ENCODE data around the gene DNAJC8.

Gene DNAJC8

GRCh38 chr1:28170001-28170596 is 62.7 kb downstream of the DNAJC8 start:
- no peak for DNase-seq

GRCh38 chr1:28163496-28164161 is 69.2 kb downstream of the DNAJC8 start:
- DNase-seq, result no peak

- no peak for DNase-seq
Observed at GRCh38 chr1:28162151-28162550, 70.7 kb downstream of the DNAJC8 start.

- DNase-seq, result no peak
Observed at GRCh38 chr1:28161751-28162150, 71.1 kb downstream of the DNAJC8 start.

GRCh38 chr1:28160782-28161266 is 72.0 kb downstream of the DNAJC8 start:
- no peak for DNase-seq

- no peak for DNase-seq
Observed at GRCh38 chr1:28159680-28160079, 73.1 kb downstream of the DNAJC8 start.

GRCh38 chr1:28159243-28159642 is 73.6 kb downstream of the DNAJC8 start:
- no peak for DNase-seq

- DNase-seq, result no peak
Observed at GRCh38 chr1:28157894-28158293, 74.9 kb downstream of the DNAJC8 start.

- DNase-seq, result no peak
Observed at GRCh38 chr1:28156821-28157220, 76.0 kb downstream of the DNAJC8 start.

GRCh38 chr1:28155628-28156027 is 77.2 kb downstream of the DNAJC8 start:
- no peak for DNase-seq

- no peak for DNase-seq
Observed at GRCh38 chr1:28154078-28154594, 78.7 kb downstream of the DNAJC8 start.
